HepG2 (cell line): ENCODE measurements around the gene PPP1R13B. TPM values are rescaled to one million over a fixed set of nuclear protein-coding genes. Genes with fewer than 3 reads are reported as not detected.

Experiments used
- AGO2 ChIP-seq: fragments of 200-400 bp; formaldehyde crosslinking; optimal IDR thresholded peaks from 2 replicates; pipeline ENCODE3; 2017; ENCODE audit warnings: mild to moderate bottlenecking, low read depth, low read length, moderate library complexity
- ETV6 ChIP-seq: sonication (generic); formaldehyde crosslinking; conservative IDR thresholded peaks from 2 replicates; pipeline ENCODE4 v1.4.0; 2020; ENCODE audit warnings: missing genetic modification reagents
- HOMEZ ChIP-seq: IDR thresholded peaks from 2 replicates; pipeline ENCODE4 v1.6.1; 2016; ENCODE audit warnings: low read depth
- KMT2A ChIP-seq: sonication (generic); formaldehyde crosslinking; IDR thresholded peaks from 2 replicates; pipeline ENCODE4 v1.4.0; 2020; ENCODE audit warnings: missing genetic modification reagents
- LCORL ChIP-seq, 2 experiments: fragments of 450-650 bp in 1 of 2; sonication (generic) in 1 of 2; formaldehyde crosslinking in 1 of 2; IDR thresholded peaks; 2 replicates each; pipeline versions ENCODE4 v1.5.0 to v1.6.1; 2017 to 2020; ENCODE audit warnings: antibody characterized with exemption in 1 of 2, missing genetic modification reagents in 1 of 2
- MED8 ChIP-seq: sonication (generic); formaldehyde crosslinking; IDR thresholded peaks from 2 replicates; pipeline ENCODE4 v1.8.1; 2023; ENCODE audit warnings: mild to moderate bottlenecking, missing genetic modification reagents; ENCODE audit not compliant: insufficient replicate concordance
- POLR2A ChIP-seq, 2 experiments: IDR thresholded peaks; 2 replicates each; pipeline ENCODE4 v1.6.1; 2011; ENCODE audit warnings: low read depth in 2 of 2, low read length in 2 of 2, mild to moderate bottlenecking in 1 of 2, moderate library complexity in 1 of 2; ENCODE audit not compliant: insufficient read depth in 1 of 2
- SAFB2 ChIP-seq: sonication (generic); formaldehyde crosslinking; IDR thresholded peaks from 2 replicates; pipeline ENCODE4 v1.5.1; 2020; ENCODE audit warnings: missing genetic modification reagents, low read depth, mild to moderate bottlenecking, borderline replicate concordance
- SRSF4 ChIP-seq: fragments of 200-400 bp; formaldehyde crosslinking; IDR thresholded peaks from one replicate; pipeline ENCODE4 v1.6.1; 2018; ENCODE audit warnings: mild to moderate bottlenecking, low read depth, low read length, moderate library complexity; ENCODE audit not compliant: poor library complexity, severe bottlenecking
- TCF7L2 ChIP-seq: IDR thresholded peaks from 2 replicates; pipeline ENCODE4 v1.6.1; 2011; ENCODE audit warnings: mild to moderate bottlenecking, low read depth, low read length, moderate library complexity
- ZKSCAN8 ChIP-seq: IDR thresholded peaks from 2 replicates; pipeline ENCODE4 v1.6.1; 2016; ENCODE audit warnings: borderline replicate concordance, missing genetic modification reagents, missing compliant biosample characterization
- ZNF205 ChIP-seq: IDR thresholded peaks from 2 replicates; pipeline ENCODE4 v1.6.1; 2018; ENCODE audit warnings: missing biosample characterization, missing genetic modification reagents
- ZNF253 ChIP-seq: sonication (generic); formaldehyde crosslinking; IDR thresholded peaks from 2 replicates; pipeline ENCODE4 v1.8.0; 2022; ENCODE audit warnings: mild to moderate bottlenecking, missing genetic modification reagents, borderline replicate concordance
- ZNF263 ChIP-seq: sonication (generic); formaldehyde crosslinking; IDR thresholded peaks from 2 replicates; pipeline ENCODE4 v1.4.0; 2020; ENCODE audit warnings: missing genetic modification reagents
- ZNF510 ChIP-seq: sonication (generic); formaldehyde crosslinking; IDR thresholded peaks from 2 replicates; pipeline ENCODE4 v1.4.0; 2020; ENCODE audit warnings: low read depth, mild to moderate bottlenecking, missing genetic modification reagents
- ZNF562 ChIP-seq: sonication (generic); formaldehyde crosslinking; IDR thresholded peaks from 2 replicates; pipeline ENCODE4 v1.8.0; 2022; ENCODE audit warnings: missing genetic modification reagents, borderline replicate concordance
- ZNF614 ChIP-seq: IDR thresholded peaks from 2 replicates; pipeline ENCODE4 v1.6.1; 2018; ENCODE audit warnings: missing biosample characterization, missing genetic modification reagents, inconsistent platforms, borderline replicate concordance
- ZNF674 ChIP-seq: sonication (generic); formaldehyde crosslinking; IDR thresholded peaks from 2 replicates; pipeline ENCODE4 v1.5.0; 2020; ENCODE audit warnings: low read depth, mild to moderate bottlenecking, missing genetic modification reagents
- polyA plus RNA-seq, 8 experiments: library from polyadenylated mRNA; depleted of rRNA in 3 of 8; stranded (reverse) in 7 of 8; unstranded in 1 of 8; fragments of >200 nt; fragmentation: Illumina TruSeq in 4 of 8; extraction: Trizol in 4 of 8; gene quantifications; 2 replicates each; pipeline versions ENCODE4 v1.2.1 to v1.2.3, GENCODE V29; 2011 to 2016; ENCODE audit warnings: low read depth in 4 of 8, missing spikeins in 1 of 8, mixed read lengths in 1 of 8; ENCODE audit not compliant: insufficient read depth in 1 of 8
- total RNA-seq, 5 experiments: library from RNA; depleted of rRNA; stranded (reverse); fragments of >200 nt; fragmentation: Illumina TruSeq; extraction: Trizol; gene quantifications; 2 replicates each; pipeline ENCODE4 v1.2.3, GENCODE V29; 2016; ENCODE audit warnings: low read depth in 1 of 5
- TF ChIP-seq, protein P1 (sequence below): sonication (generic); formaldehyde crosslinking; IDR thresholded peaks from 2 replicates; pipeline ENCODE4 v1.4.0; 2020; ENCODE audit warnings: missing genetic modification reagents, borderline replicate concordance
- TF ChIP-seq, protein P2 (sequence below): sonication (generic); formaldehyde crosslinking; IDR thresholded peaks from 2 replicates; pipeline ENCODE4 v1.8.1; 2023; ENCODE audit warnings: mild to moderate bottlenecking, missing genetic modification reagents, borderline replicate concordance

Gene PPP1R13B
- total and polyA plus RNA-seq, 2 of the 13 experiments (the other 11 are each of a cell fraction or from before 2014, with no cell fraction given) = 4.6 to 9.4 TPM

DNA sequence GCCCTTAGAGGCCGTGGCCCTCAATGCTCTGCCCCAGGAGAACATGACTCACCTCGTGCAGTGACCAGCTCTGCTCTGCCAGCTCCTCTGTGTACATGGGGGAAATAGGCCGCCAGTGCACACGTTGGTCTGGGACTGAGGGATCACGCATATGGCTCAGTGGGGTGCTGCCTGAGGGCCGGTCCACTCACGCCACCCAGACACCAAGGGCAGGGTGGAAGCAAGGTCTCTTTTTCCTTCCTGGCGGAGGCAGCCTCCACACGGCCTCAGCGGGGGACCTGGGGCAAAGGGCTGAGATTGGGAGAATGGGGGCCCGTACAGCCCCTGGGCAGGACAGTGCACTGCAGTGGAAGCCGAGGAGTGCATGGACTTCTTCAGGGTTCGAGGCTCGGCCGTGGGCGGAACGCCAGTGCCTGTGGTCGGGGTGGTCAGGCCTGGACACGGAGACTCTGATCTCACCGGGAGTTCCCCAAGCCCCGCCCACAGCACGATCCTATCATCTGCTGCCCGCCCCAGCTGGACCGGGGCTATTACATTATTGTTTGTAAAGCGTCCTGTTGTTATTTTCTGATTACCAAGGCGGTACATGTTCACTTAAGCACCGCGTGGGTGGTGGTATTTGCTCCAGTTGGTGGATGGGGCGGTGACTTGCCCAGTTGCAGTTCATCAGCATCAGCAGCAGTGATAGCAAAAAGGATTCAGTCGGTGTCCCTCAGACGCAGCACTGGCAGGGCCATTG, 42.1 kb upstream of the PPP1R13B start (continued):
- peak; percentile 59; the same call in 1 of the 2 replicates for TF ChIP-seq KMT2A
- peak; percentile 36 for TF ChIP-seq MED8 (CRISPR knock-in tag)
- no peak for TF ChIP-seq ZNF562
- TF ChIP-seq ZNF253 (CRISPR knock-in tag) = 0 out of 2 replicates have a peak, but pooled peaks have one; percentile 64
- TF ChIP-seq, protein P1, sequence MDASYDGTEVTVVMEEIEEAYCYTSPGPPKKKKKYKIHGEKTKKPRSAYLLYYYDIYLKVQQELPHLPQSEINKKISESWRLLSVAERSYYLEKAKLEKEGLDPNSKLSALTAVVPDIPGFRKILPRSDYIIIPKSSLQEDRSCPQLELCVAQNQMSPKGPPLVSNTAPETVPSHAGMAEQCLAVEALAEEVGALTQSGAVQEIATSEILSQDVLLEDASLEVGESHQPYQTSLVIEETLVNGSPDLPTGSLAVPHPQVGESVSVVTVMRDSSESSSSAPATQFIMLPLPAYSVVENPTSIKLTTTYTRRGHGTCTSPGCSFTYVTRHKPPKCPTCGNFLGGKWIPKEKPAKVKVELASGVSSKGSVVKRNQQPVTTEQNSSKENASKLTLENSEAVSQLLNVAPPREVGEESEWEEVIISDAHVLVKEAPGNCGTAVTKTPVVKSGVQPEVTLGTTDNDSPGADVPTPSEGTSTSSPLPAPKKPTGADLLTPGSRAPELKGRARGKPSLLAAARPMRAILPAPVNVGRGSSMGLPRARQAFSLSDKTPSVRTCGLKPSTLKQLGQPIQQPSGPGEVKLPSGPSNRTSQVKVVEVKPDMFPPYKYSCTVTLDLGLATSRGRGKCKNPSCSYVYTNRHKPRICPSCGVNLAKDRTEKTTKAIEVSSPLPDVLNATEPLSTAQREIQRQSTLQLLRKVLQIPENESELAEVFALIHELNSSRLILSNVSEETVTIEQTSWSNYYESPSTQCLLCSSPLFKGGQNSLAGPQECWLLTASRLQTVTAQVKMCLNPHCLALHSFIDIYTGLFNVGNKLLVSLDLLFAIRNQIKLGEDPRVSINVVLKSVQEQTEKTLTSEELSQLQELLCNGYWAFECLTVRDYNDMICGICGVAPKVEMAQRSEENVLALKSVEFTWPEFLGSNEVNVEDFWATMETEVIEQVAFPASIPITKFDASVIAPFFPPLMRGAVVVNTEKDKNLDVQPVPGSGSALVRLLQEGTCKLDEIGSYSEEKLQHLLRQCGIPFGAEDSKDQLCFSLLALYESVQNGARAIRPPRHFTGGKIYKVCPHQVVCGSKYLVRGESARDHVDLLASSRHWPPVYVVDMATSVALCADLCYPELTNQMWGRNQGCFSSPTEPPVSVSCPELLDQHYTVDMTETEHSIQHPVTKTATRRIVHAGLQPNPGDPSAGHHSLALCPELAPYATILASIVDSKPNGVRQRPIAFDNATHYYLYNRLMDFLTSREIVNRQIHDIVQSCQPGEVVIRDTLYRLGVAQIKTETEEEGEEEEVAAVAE (CRISPR knock-in tag) = 0 out of 2 replicates have a peak, but pooled peaks have one; percentile 19
- TF ChIP-seq ZNF510 (CRISPR knock-in tag) = no peak
- no peak for TF ChIP-seq TCF7L2
- TF ChIP-seq AGO2 = peak; percentile 64
- no peak for TF ChIP-seq ETV6
- TF ChIP-seq ZNF205 = no peak
- 0 out of 2 replicates have a peak, but pooled peaks have one; percentile 12 for TF ChIP-seq ZKSCAN8 (CRISPR knock-in tag)
- no peak for TF ChIP-seq SRSF4
- peak in 1 of 2 experiments; percentile 69; a peak in 2 of 4 replicates for TF ChIP-seq POLR2A (IDR thresholded peaks at IDR 0.05; ENCODE audit: insufficient read depth in 1 of 2, low read depth in 2 of 2, low read length in 2 of 2)
- TF ChIP-seq, protein P2, sequence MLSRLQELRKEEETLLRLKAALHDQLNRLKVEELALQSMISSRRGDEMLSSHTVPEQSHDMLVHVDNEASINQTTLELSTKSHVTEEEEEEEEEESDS (CRISPR knock-in tag) = no peak
- TF ChIP-seq ZNF674 (CRISPR knock-in tag) = no peak
- TF ChIP-seq HOMEZ = no peak
- 0 out of 2 replicates have a peak, but pooled peaks have one; percentile 35 for TF ChIP-seq ZNF614 (CRISPR knock-in tag)
- TF ChIP-seq LCORL (IDR thresholded peaks at IDR 0.05) = no peak
- TF ChIP-seq LCORL (CRISPR knock-in tag; IDR thresholded peaks at IDR 0.05) = 0 out of 2 replicates have a peak, but pooled peaks have one; percentile 43
- no peak; the same call in 1 of the 2 replicates for TF ChIP-seq ZNF263
- no peak for TF ChIP-seq SAFB2 (CRISPR knock-in tag)
